Measurements from ENCODE around the gene PGAP3.
A peak's percentile ranks its signal among the peaks of the same experiment; 100 is the strongest.

Gene PGAP3

DNA sequence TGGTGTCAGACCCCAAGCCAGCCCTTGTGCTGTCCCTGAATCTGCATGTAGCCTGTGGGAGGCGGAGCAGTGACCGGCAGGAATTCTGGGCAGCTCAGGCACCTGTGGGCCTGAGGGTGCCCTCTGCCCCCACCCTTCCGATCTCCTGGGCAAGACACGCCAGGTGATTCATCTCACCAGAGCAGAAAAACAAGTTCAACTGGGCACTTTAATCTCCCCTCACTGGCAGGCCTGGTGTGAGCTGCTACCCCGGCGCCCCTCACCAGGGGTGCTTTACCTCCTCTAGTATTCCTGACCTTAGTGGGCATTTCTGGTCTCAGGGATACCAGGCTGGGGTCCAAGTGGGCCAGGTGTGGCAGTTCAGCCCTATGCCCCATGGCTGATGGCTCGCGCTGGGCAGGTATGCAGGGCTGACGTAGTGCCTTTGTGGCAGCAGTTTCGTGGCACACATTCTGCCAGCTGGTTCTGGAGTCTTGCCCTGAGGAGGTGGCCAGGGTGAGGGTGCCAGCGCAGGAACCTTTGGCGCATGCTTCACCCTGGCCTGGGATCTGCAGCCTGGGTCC is 18.0 kb upstream of the PGAP3 start:
- H3K4me3 ChIP-seq (ENCODE audit: low read length), result peak overlapping the region; percentile 19
- TF ChIP-seq CTCF (IDR thresholded peaks at IDR 0.05; ENCODE audit: insufficient read depth, low read depth, low read length, missing control alignments), result no peak
- DNase-seq (ENCODE audit: low read depth), result peak; percentile 89

GRCh38 chr17:39704821-39705551 is 17.1 kb upstream of the PGAP3 start:
- DNase-seq (ENCODE audit: low read depth), result peak; percentile 61
- no peak overlapping the region for H3K4me3 ChIP-seq (ENCODE audit: low read length)
- peak; percentile 49 for TF ChIP-seq CTCF (IDR thresholded peaks at IDR 0.05; ENCODE audit: insufficient read depth, low read depth, low read length, missing control alignments)

GRCh38 chr17:39703913-39704312 is 16.1 kb upstream of the PGAP3 start:
- TF ChIP-seq CTCF (IDR thresholded peaks at IDR 0.05; ENCODE audit: insufficient read depth, low read depth, low read length, missing control alignments), result no peak
- no peak for DNase-seq (ENCODE audit: low read depth)
- H3K4me3 ChIP-seq (ENCODE audit: low read length), result no peak overlapping the region

DNA sequence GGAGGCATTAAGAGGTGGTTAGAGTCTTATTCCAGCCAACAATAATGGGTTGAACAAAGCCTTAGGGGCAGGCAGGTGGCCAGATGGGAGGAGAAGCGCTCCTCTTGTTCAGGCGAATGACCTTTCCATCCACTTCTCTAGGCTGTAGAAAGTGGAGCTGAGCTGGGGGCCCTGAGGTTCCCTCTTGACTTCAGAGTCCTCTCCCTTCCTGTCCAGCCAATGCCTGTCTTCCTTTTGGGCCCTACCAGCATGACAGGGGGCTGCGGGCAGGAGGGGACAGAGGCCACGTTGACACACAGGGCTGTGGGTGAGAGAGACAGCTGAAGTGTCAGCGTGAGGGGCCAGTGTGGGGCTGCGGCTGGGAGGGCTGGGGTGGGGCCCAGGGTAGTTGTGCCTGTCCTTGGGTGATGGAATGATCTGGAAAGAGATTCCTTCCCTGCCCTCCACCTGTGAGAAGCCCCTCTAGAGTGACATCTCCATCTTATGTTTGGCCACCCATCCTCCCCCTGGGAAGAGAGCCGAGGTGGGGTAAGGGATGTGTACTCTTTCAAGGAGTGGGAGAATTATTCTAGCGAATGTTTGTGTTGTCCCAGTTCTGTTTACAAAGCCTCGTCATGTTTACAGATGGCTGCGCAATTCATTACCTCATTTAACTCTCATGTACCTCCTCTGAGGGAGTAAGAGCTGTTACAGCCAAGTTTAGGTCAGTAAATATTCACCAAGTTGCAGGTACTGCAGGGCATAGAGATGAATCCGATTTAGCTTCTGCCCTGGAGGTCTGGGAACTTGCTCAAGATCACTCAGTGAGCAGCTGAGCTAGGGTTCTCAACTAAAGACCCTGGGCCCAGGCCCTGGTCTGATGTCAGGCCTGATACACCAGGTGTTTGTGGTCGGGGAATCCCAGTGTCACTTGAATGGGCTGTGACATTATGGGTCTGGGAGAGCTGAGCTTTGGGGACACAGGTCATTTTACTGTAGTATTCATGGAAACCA is 15.3 kb upstream of the PGAP3 start:
- H3K4me3 ChIP-seq (ENCODE audit: low read length), result no peak overlapping the region
- no peak for TF ChIP-seq CTCF (IDR thresholded peaks at IDR 0.05; ENCODE audit: insufficient read depth, low read depth, low read length, missing control alignments)
- peak; percentile 40 for DNase-seq (ENCODE audit: low read depth)

DNA sequence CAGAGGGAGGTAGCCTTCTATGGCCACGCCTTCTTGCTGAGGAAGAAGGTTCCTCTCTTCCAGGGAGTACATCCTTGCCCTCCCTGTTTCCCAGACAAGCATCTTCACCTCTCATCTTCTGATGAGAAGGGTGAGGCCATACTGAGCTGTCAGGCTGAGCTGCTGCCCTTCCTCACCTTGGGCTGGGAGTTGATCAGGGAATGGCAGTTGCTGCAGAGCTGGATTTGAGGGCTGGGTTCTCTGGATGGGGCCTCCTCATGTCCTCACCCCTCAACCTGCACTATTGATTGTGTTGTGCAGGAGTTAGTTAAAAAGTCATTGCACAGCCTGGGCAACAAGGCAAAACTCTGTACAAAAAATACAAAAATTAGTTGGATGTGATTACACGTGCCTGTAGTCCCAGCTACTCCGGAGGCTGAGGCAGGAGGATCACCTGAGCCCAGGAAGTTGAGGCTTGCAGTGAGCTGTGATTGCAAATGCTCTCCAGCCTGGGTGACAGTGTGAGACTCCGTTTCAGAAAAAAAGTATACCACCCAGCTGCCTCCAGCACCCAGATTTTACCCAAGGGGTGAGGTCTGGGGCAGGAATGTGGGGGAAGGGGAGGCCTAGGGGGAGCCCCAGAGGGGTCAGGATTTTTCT is 14.0 kb upstream of the PGAP3 start:
- no peak for TF ChIP-seq CTCF (IDR thresholded peaks at IDR 0.05; ENCODE audit: insufficient read depth, low read depth, low read length, missing control alignments)
- DNase-seq (ENCODE audit: low read depth), result peak; percentile 28
- peak overlapping the region; percentile 72 for H3K4me3 ChIP-seq (ENCODE audit: low read length)

GRCh38 chr17:39701012-39701783 is 13.3 kb upstream of the PGAP3 start:
- no peak for DNase-seq (ENCODE audit: low read depth)
- no peak for TF ChIP-seq CTCF (IDR thresholded peaks at IDR 0.05; ENCODE audit: insufficient read depth, low read depth, low read length, missing control alignments)
- H3K4me3 ChIP-seq (ENCODE audit: low read length), result peak overlapping the region; percentile 72

All from epithelial cell of esophagus (primary cell).